Activated CD4-positive, CD25-positive, alpha-beta regulatory T cell (primary cell): ENCODE measurements around the gene UROC1.

Experiments
- DNase-seq, 4 experiments: peaks; one replicate each; lab custom pipeline; 2025; lab: John Stamatoyannopoulos, UW

UROC1 gene

GRCh38 chr3:126530171-126531050 lies 12.8 kb upstream of the UROC1 start:
- DNase-seq, result no peak

- no peak for DNase-seq
Measured at GRCh38 chr3:126529585-126530170, 12.1 kb upstream of the UROC1 start.

- no peak for DNase-seq
Measured at GRCh38 chr3:126528800-126529541, 11.4 kb upstream of the UROC1 start.

GRCh38 chr3:126528419-126528799 lies 10.8 kb upstream of the UROC1 start:
- DNase-seq, result no peak

- DNase-seq, result no peak
Measured at GRCh38 chr3:126527455-126528211, 10.1 kb upstream of the UROC1 start.

GRCh38 chr3:126527006-126527405 lies 9.4 kb upstream of the UROC1 start:
- DNase-seq, result no peak

- DNase-seq, result no peak
Measured at GRCh38 chr3:126526668-126527005, 9.1 kb upstream of the UROC1 start.

GRCh38 chr3:126525853-126526667 lies 8.5 kb upstream of the UROC1 start:
- no peak for DNase-seq

GRCh38 chr3:126525091-126525852 lies 7.7 kb upstream of the UROC1 start:
- no peak for DNase-seq

GRCh38 chr3:126524429-126524988 lies 6.9 kb upstream of the UROC1 start:
- DNase-seq, result no peak

GRCh38 chr3:126523745-126524428 lies 6.3 kb upstream of the UROC1 start, which contains the start of gene CHST13:
CHST13 (plus strand) TSS chr3:126524155; CDS start chr3:126524333, 178 bp downstream.
- DNase-seq, result no peak

GRCh38 chr3:126522363-126522788 lies 4.8 kb upstream of the UROC1 start:
- peak in 2 of 4 experiments; percentile 14 to 17 for DNase-seq

GRCh38 chr3:126521122-126521891 lies 3.7 kb upstream of the UROC1 start:
- no peak for DNase-seq

GRCh38 chr3:126519506-126520455 lies 2.2 kb upstream of the UROC1 start:
- no peak for DNase-seq

GRCh38 chr3:126518779-126519177 lies 1.2 kb upstream of the UROC1 start:
- DNase-seq, result no peak

- DNase-seq, result no peak
Measured at GRCh38 chr3:126517986-126518778, 609 bp upstream of the UROC1 start.

GRCh38 chr3:126516936-126517290 lies 660 bp downstream of the UROC1 start:
- no peak for DNase-seq
